LNCaP clone FGC (cell line): ENCODE data around the gene ARL3.
"Not testable (repeated sequence)": the region's sequence is repeated elsewhere in the genome, so short reads cannot be mapped to it uniquely, and the experiment has no call there.

Source experiments
- DNase-seq: peaks from one replicate; pipeline ENCODE4 v3.0.0-alpha.2; 2011; ENCODE audit warnings: low read depth
- H3K4me3 ChIP-seq: 2 replicates; pipeline ENCODE4 v1.5.1; 2011; ENCODE audit warnings: mild to moderate bottlenecking, low read depth, low read length, control low read depth
- CTCF ChIP-seq: IDR thresholded peaks from 2 replicates; pipeline ENCODE4 v1.5.1; 2012; ENCODE audit warnings: mild to moderate bottlenecking; ENCODE audit not compliant: control insufficient read depth, insufficient read depth; ENCODE audit errors: extremely low read depth

The ARL3 gene

GRCh38 chr10:102723989-102724388 is 9.8 kb upstream of the ARL3 start:
- DNase-seq, result no peak
- no peak for TF ChIP-seq CTCF
- H3K4me3 ChIP-seq, result no peak overlapping the region

- no peak for DNase-seq
- H3K4me3 ChIP-seq, result no peak overlapping the region
- TF ChIP-seq CTCF, result no peak
Measured at GRCh38 chr10:102721954-102722353, 7.8 kb upstream of the ARL3 start.

DNA sequence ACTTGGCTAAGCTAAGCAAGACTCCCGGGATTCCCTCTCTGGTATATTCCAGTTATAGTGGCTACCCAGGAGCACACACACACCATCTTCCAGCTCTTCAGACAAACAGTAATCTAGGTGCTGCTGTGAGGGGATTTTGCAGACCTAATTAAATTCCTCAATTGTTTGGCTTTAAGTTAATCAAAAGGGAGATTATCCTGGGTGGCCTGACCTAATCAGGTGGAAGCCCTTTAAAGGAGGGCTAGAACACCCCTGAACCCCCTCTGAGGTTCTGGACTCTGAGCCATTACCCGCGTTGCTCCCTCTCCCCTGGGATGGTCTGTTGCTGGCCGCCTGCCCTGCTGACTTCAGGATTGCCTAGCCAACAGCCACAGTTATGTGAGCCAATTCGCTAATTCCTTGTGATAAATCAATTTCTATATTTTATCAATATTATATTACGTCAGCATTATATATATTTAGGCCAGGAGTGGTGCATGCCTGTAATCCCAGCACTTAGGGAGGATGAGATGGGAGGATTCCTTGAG is 6.6 kb upstream of the ARL3 start:
- H3K4me3 ChIP-seq, result no peak overlapping the region
- no peak for TF ChIP-seq CTCF
- no peak for DNase-seq

DNA sequence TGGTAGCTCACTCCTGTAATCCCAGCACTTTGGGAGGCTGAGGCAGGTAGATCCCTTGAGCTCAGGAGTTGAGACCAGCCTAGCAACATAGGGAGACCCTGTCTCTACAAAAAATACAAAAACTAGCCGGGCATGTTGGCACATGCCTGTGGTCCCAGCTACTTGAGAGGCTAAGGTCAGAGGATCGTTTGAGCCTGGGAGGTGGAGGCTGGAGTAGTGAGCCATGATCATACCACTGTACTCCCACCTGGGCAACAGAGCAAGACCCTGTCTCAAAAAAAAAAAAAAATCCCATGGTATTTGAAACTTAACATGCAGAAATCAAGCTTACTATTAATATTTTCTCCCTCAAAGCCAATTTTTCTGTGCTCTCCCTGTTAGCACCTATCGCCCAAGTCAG is 6.1 kb upstream of the ARL3 start:
- DNase-seq, result no peak
- TF ChIP-seq CTCF, result no peak

DNA sequence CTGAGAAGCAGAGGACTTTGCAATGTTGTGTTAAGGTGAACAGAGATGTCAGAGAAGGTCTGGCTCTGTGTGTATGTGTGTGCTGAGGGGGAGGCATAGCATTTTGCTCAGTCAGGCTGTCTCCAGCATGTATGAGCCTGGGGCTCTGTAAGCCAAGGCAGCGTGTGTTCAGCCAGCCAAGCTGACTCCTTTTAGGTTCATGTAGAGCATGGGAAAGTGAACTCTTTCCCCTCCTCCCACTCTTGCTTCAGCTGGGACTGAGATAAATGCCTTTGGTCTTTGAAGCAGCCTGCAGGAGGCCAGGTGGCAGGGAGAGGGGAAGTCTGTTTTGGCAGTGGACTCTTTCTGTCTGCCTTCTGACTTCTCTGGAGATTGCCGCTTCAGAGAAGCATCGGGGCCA is 4.0 kb upstream of the ARL3 start:
- no peak for DNase-seq
- no peak for TF ChIP-seq CTCF
- no peak overlapping the region for H3K4me3 ChIP-seq

More for the DNA sequence above, 6.1 kb upstream of the ARL3 start:
- H3K4me3 ChIP-seq, result no peak overlapping the region

DNA sequence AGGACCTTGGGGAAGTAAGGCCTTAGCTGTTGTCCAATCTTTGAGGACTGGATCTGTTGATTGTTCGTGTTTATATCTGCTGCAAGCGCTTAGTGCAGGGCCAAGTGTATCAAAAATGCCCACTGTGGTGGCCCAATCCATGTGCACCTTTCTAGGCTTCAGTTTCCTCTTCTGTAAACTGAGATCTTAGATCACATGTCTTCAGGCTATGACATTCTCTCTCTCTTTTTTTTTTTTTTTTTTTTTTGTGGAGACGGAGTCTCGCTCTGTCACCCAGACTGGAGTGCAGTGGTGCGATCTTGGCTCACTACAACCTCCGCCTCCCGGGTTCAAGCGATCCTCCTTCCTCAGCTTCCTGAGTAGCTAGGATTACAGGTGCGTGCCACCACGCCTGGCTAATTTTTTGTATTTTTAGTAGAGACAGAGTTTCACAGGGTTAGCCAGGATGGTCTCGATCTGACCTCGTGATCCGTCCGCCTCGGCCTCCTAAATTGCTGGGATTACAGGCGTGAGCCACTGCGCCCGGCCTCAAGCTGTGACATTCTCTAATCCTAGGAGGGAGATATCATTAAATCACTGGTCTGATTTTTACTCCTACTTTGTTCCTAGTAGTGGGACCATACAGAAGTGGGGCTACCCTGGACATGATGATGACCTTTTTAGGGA is 2.8 kb upstream of the ARL3 start:
- DNase-seq, H3K4me3 ChIP-seq: not testable (repeated sequence)

GRCh38 chr10:102715880-102716279 is 1.7 kb upstream of the ARL3 start:
- DNase-seq, result no peak
- no peak for TF ChIP-seq CTCF
- H3K4me3 ChIP-seq, result peak overlapping the region; percentile 92
